ENCODE results near the gene KIF6.
A peak's percentile ranks its signal among the peaks of the same experiment; 100 is the strongest.

KIF6 gene

GRCh38 chr6:39568896-39569295 is 156.3 kb downstream of the KIF6 start:
- no peak for TF ChIP-seq ZNF350 (tag by site-specific recombination; IDR thresholded peaks at IDR 0.05)
- peak; percentile 58 for TF ChIP-seq ZNF596 (tag by site-specific recombination; IDR thresholded peaks at IDR 0.05)
- POLR2A ChIA-PET: no interaction called here
- H3K4me1 ChIP-seq (ENCODE audit: control insufficient read depth, insufficient read depth, low read length): peaks cover 4% of the 10 kb centered on the region; the same call in 1 of the 2 replicates
- CTCF ChIA-PET: no interaction called here
- no peak overlapping the region for H3K4me3 ChIP-seq (ENCODE audit: low read depth, low read length)
- no peak overlapping the region for H3K27ac ChIP-seq (ENCODE audit: extremely low read depth, low read depth, low read length)
- no peaks in the 10 kb centered on the region for H3K36me3 ChIP-seq (ENCODE audit: control insufficient read depth in 2 of 2, insufficient read depth in 1 of 2, low read length in 2 of 2)
- H3K9me3 ChIP-seq (ENCODE audit: control insufficient read depth, insufficient read depth, low read depth, low read length): no peaks in the 10 kb centered on the region

GRCh38 chr6:39567091-39567490 is 158.1 kb downstream of the KIF6 start:
- H3K36me3 ChIP-seq (ENCODE audit: control insufficient read depth in 2 of 2, insufficient read depth in 1 of 2, low read length in 2 of 2): no peaks in the 10 kb centered on the region
- ChIA-PET CTCF (interaction anchor here (0.7 kb wide), 1 partner anchor 16 kb away, joined by 3 read pairs; no protein-coding TSS in a partner anchor), POLR2A (no interaction called here)
- TF ChIP-seq ZNF140 (tag by site-specific recombination; IDR thresholded peaks at IDR 0.05) (no peak), ZNF292 (tag by site-specific recombination; IDR thresholded peaks at IDR 0.05; ENCODE audit: borderline replicate concordance, low read depth) (no peak), BCL6B (tag by site-specific recombination; IDR thresholded peaks at IDR 0.05) (no peak), ZNF701 (tag by site-specific recombination; IDR thresholded peaks at IDR 0.05) (no peak), ZNF138 (tag by site-specific recombination; IDR thresholded peaks at IDR 0.05; ENCODE audit: borderline replicate concordance) (no peak), ZNF398 (tag by site-specific recombination; IDR thresholded peaks at IDR 0.05) (no peak)
- H3K4me1 ChIP-seq (ENCODE audit: control insufficient read depth, insufficient read depth, low read length): no peaks in the 10 kb centered on the region
- no peak overlapping the region for H3K27ac ChIP-seq (ENCODE audit: extremely low read depth, low read depth, low read length)
- H3K4me3 ChIP-seq (ENCODE audit: low read depth, low read length): no peak overlapping the region
- no peaks in the 10 kb centered on the region for H3K9me3 ChIP-seq (ENCODE audit: control insufficient read depth, insufficient read depth, low read depth, low read length)

- Histone ChIP-seq H3K27ac (ENCODE audit: extremely low read depth, low read depth, low read length) (no peak overlapping the region), H3K36me3 (ENCODE audit: control insufficient read depth in 2 of 2, insufficient read depth in 1 of 2, low read length in 2 of 2) (no peaks in the 10 kb centered on the region), H3K9me3 (ENCODE audit: control insufficient read depth, insufficient read depth, low read depth, low read length) (no peaks in the 10 kb centered on the region), H3K4me3 (ENCODE audit: low read depth, low read length) (no peak overlapping the region), H3K4me1 (ENCODE audit: control insufficient read depth, insufficient read depth, low read length) (no peaks in the 10 kb centered on the region)
- CTCF ChIA-PET: interaction anchor here (0.7 kb wide), 1 partner anchor 16 kb away, joined by 3 read pairs; no protein-coding TSS in a partner anchor
- TF ChIP-seq ZNF670 (tag by site-specific recombination; IDR thresholded peaks at IDR 0.05; ENCODE audit: low read depth) (no peak), ZNF560 (tag by site-specific recombination; IDR thresholded peaks at IDR 0.05; ENCODE audit: borderline replicate concordance) (no peak), ZNF701 (tag by site-specific recombination; IDR thresholded peaks at IDR 0.05) (no peak), ZNF843 (tag by site-specific recombination; IDR thresholded peaks at IDR 0.05) (no peak), YY1 (tag by site-specific recombination; IDR thresholded peaks at IDR 0.05) (no peak), ZSCAN5A (tag by site-specific recombination; IDR thresholded peaks at IDR 0.05) (no peak), INSM2 (tag by site-specific recombination; IDR thresholded peaks at IDR 0.05) (no peak), MZF1 (tag by site-specific recombination; IDR thresholded peaks at IDR 0.05; ENCODE audit: borderline replicate concordance) (no peak), ZNF2 (tag by site-specific recombination; IDR thresholded peaks at IDR 0.05) (no peak), ZNF488 (tag by site-specific recombination; IDR thresholded peaks at IDR 0.05) (no peak), OSR2 (tag by site-specific recombination; IDR thresholded peaks at IDR 0.05) (no peak), ZNF544 (tag by site-specific recombination; IDR thresholded peaks at IDR 0.05) (no peak), PATZ1 (tag by site-specific recombination; IDR thresholded peaks at IDR 0.05) (no peak), ZNF416 (tag by site-specific recombination; IDR thresholded peaks at IDR 0.05) (no peak), YY2 (tag by site-specific recombination; IDR thresholded peaks at IDR 0.05) (no peak)
- POLR2A ChIA-PET: no interaction called here
These were observed 158.8 kb downstream of the KIF6 start for GRCh38 chr6:39566456-39566855.
